Measurements from ENCODE around the gene LHX5.

The LHX5 gene

DNA sequence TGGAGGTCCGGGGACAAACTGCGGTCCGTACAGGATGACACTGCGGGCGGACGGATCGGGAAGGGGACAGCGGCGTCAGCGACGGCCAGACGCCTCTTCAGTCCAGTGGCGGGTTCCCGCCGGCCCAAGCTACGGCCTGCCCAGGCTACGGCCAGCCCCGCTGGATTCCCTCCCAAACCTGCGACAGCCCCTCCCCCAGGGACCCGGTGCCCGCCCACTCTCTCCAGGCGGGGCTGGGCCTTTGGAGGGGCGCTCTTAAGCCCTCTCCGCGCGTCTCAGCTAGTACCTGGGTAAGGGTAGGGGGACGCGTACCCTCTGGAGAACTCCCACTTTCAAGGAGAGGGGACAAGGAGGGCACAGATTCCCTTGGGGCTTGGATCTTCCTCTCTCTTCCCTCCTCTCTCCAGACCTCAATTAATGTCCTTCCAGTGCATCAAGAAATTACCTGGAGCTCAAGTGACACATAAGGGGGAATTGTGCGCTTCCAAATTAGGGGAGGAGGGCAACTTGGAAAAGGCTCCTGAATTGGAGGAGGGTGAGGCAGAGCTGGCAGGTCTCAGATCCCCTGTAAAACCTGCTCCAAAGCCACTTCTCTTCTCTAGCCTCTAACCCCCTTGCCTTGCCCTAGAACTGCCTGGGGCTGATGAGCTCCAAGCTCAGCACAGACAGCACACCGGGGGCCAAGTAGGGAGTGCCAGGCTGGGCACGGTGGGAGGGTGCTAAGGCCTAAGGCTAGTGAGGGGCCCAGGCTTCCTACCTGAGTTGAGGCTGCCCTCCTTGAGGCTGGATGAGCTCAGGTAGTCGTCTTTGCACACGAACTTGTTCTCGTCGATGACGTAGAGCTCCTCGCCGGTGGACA, 3.1 kb downstream of the LHX5 start:
- no peak overlapping the region for H3K4me3 ChIP-seq (ENCODE audit: low read length)
- no peaks in the 10 kb centered on the region for H3K36me3 ChIP-seq (ENCODE audit: control insufficient read depth, insufficient read depth, low read length)
- no peak overlapping the region for H3K9ac ChIP-seq (ENCODE audit: low read length)
- H3K9me3 ChIP-seq (ENCODE audit: control insufficient read depth, low read length), result no peaks in the 10 kb centered on the region
- H3K27me3 ChIP-seq (ENCODE audit: control insufficient read depth, insufficient read depth, low read length), result peaks cover 100% of the 10 kb centered on the region
- peaks cover 6% of the 10 kb centered on the region for H3K4me1 ChIP-seq (ENCODE audit: control insufficient read depth, insufficient read depth, low read length)

DNA sequence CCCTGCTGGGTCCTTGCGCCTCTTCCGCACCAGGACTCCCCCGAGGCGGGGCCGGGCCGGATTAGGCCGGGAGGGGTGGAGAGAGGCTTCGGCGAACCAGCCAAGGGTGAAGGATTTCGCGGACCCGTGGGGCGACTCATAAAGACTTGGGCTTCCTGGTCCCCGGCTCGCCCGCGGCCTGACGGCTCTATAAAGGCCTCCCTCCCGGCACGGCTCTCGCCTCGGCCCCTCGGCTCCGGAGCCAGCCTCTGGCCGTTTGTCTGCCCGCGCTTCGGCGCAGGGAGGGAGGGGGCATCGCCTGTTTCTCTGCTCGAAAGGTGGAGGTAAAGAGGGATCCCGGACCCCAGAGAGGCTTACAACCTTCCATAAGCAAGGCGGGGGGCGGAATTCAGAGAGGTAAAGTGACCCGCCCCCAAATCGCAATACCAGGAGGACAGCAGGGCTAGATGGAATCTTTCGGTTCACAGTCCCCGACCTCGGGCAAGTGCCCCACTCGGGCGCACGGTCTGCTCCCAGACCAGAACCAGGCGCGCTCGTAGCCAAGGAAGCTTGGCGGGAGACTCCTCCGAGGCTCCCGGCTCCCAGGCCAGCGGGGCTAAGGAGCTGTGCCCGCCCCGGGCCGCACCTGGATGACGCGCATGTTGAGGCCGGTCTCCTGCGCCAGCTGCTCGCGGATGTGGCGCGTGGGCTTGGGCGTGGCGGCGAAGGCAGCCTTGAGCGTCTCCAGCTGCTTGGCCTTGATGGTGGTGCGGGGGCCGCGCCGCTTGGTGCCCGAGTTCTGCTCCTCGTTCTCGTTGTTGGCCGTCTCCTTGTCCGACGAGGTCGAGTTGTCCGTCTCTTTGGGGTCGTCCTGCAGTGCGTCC, 3.9 kb downstream of the LHX5 start:
- Histone ChIP-seq H3K9ac (ENCODE audit: low read length) (no peak overlapping the region), H3K4me3 (ENCODE audit: low read length) (no peak overlapping the region), H3K9me3 (ENCODE audit: control insufficient read depth, low read length) (no peaks in the 10 kb centered on the region), H3K27me3 (ENCODE audit: control insufficient read depth, insufficient read depth, low read length) (peaks cover 100% of the 10 kb centered on the region), H3K36me3 (ENCODE audit: control insufficient read depth, insufficient read depth, low read length) (no peaks in the 10 kb centered on the region), H3K4me1 (ENCODE audit: control insufficient read depth, insufficient read depth, low read length) (peaks cover 8% of the 10 kb centered on the region)

DNA sequence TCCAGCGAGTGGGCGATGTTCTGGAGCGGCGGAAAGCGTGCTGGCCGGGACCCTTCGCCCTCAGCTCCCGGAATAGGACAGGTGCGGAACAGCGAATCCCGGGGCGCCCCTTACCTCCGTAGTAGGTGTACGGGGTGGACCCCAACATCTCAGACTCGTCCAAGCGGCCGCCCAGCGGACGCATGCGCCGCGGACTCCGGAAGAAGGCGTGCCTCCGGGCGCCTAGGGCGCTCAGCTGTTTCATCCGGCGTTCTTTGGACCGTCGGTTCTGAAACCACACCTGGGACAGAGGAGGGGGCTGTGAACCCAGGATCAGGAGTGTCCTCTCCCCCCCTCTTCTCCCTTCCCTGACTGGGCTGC, 4.5 kb downstream of the LHX5 start:
- Histone ChIP-seq H3K9me3 (ENCODE audit: control insufficient read depth, low read length) (no peaks in the 10 kb centered on the region), H3K36me3 (ENCODE audit: control insufficient read depth, insufficient read depth, low read length) (no peaks in the 10 kb centered on the region), H3K9ac (ENCODE audit: low read length) (no peak overlapping the region), H3K4me3 (ENCODE audit: low read length) (no peak overlapping the region), H3K27me3 (ENCODE audit: control insufficient read depth, insufficient read depth, low read length) (peaks cover 99% of the 10 kb centered on the region), H3K4me1 (ENCODE audit: control insufficient read depth, insufficient read depth, low read length) (peaks cover 13% of the 10 kb centered on the region)

DNA sequence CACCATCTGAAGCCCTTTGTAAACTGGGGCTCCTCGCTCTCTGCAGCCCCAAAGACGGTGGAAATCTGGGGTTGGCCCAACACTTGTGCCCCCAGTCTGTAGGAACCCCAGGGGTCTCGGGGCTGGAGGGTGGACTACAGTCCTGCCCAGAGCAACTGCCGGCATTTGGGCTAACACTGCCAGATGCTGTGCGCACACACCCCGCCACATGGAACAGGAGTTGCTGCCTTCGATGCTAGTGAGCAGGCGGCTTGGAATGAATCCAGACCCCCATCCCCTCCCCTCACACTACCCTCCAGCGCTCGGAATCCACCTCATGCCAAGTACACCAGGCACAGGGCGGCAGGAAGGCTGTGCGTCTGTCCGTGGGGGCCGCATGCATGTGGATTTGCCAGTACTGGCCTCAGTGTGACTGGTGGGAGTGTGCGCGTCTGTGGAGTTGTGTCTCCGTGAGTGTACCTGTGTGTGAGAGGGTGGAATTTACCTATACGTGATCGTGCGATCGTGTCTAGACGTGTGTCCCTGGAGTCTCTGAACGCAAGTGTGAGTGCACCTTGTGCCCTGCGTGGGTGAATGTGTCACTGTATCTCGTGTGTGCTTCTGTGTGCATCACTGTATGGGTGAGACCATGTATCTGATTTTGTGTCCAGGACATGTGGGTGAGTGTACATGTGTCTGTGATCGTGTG, 5.1 kb downstream of the LHX5 start:
- Histone ChIP-seq H3K27me3 (ENCODE audit: control insufficient read depth, insufficient read depth, low read length) (peaks cover 95% of the 10 kb centered on the region), H3K36me3 (ENCODE audit: control insufficient read depth, insufficient read depth, low read length) (no peaks in the 10 kb centered on the region), H3K9ac (ENCODE audit: low read length) (no peak overlapping the region), H3K9me3 (ENCODE audit: control insufficient read depth, low read length) (no peaks in the 10 kb centered on the region), H3K4me3 (ENCODE audit: low read length) (no peak overlapping the region), H3K4me1 (ENCODE audit: control insufficient read depth, insufficient read depth, low read length) (peaks cover 13% of the 10 kb centered on the region)

DNA sequence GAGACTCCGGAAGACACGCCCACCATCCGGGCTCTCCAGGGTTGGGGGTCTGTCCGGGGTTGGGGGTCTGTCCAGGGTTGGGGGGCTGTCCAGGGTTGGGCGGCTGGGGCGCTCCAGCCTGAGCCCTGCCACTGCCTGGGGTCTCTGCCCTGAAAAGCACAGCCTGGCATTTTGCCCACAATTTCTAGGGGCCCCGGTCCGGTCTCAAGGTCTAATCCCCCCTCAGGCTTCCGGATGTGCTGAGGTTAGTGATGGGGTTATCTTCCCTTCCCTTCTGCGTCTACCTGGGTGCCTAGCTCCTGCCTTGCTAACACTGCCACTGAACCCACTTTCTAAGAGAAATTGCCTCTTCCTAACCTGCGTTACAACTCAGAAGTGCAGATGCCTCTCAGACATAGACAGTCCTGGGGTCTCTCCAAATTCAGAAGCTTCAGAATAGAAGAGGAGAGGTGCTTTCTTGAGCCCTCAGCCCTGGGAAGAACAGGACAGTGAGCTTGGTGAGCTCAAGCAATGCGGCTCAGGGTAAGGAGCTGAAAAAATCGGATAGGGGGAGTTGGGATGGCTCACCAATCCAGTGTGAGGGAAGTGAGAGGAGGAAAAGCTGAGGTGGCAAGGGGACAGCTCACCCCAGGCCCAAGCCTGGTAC, 5.7 kb downstream of the LHX5 start:
- Histone ChIP-seq H3K4me1 (ENCODE audit: control insufficient read depth, insufficient read depth, low read length) (peaks cover 13% of the 10 kb centered on the region), H3K9ac (ENCODE audit: low read length) (no peak overlapping the region), H3K9me3 (ENCODE audit: control insufficient read depth, low read length) (no peaks in the 10 kb centered on the region), H3K27me3 (ENCODE audit: control insufficient read depth, insufficient read depth, low read length) (peaks cover 92% of the 10 kb centered on the region), H3K36me3 (ENCODE audit: control insufficient read depth, insufficient read depth, low read length) (no peaks in the 10 kb centered on the region), H3K4me3 (ENCODE audit: low read length) (no peak overlapping the region)

DNA sequence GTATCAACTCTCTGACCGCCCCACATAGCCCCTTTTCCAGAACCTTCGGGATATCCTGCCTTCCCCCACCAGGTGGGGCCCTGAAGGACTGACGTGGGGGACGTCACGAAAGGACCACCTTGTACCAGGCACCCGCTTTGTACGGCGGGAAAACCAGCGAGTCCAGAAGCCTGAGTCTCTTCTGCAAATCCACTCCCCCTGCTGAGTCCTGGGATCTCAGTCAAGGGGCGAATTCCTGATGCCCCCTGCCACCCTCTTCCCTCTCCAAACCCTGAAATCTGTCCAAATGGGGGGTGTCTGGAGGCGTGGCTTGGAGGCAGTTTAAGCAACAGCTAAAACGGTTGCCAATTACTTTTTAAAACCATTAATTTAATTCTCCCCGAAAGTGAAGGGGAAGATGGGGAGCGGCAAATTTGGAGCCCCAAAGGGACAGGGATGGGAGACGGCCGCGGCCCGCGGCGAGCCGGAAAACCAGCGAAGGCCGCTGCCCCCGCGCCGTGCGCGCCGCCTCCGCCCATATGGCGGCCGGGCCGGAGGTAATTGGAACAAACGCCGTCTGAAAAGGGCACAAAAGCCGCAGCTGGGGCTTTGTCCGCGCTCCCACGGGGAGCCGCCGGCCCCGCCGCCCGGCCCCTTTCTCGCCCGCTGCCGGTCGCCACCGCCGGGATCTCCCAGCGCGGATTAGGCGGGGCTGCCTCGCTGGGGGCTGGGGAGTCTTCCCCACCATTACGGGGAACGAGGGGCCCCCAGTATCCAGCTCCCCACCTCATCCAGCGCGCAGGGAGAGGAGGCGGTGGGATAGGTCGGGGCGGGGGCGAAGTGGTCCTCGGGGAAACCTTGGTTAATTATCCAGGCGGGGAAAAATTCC, 6.6 kb downstream of the LHX5 start:
- Histone ChIP-seq H3K4me3 (ENCODE audit: low read length) (no peak overlapping the region), H3K9me3 (ENCODE audit: control insufficient read depth, low read length) (no peaks in the 10 kb centered on the region), H3K4me1 (ENCODE audit: control insufficient read depth, insufficient read depth, low read length) (peaks cover 13% of the 10 kb centered on the region), H3K36me3 (ENCODE audit: control insufficient read depth, insufficient read depth, low read length) (no peaks in the 10 kb centered on the region), H3K9ac (ENCODE audit: low read length) (no peak overlapping the region), H3K27me3 (ENCODE audit: control insufficient read depth, insufficient read depth, low read length) (peaks cover 85% of the 10 kb centered on the region)

DNA sequence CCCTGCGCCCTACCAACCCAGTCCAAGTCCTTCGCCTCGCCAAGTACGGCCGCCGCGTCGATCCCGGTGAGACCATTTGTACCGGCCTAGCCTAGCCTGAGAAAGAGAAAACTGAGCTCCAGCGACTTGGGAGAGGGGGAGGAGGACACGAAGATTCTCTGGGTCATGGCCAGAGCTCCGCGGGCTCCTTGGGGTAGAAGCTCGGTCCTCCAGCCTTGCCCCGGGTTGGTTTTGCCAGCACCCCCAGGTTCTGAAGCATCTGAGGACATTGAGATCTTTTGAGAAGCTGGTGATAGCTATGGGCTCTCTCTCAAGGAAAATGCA, 7.3 kb downstream of the LHX5 start:
- Histone ChIP-seq H3K4me1 (ENCODE audit: control insufficient read depth, insufficient read depth, low read length) (peaks cover 13% of the 10 kb centered on the region), H3K36me3 (ENCODE audit: control insufficient read depth, insufficient read depth, low read length) (no peaks in the 10 kb centered on the region), H3K4me3 (ENCODE audit: low read length) (no peak overlapping the region), H3K9me3 (ENCODE audit: control insufficient read depth, low read length) (no peaks in the 10 kb centered on the region), H3K27me3 (ENCODE audit: control insufficient read depth, insufficient read depth, low read length) (peaks cover 83% of the 10 kb centered on the region), H3K9ac (ENCODE audit: low read length) (no peak overlapping the region)

DNA sequence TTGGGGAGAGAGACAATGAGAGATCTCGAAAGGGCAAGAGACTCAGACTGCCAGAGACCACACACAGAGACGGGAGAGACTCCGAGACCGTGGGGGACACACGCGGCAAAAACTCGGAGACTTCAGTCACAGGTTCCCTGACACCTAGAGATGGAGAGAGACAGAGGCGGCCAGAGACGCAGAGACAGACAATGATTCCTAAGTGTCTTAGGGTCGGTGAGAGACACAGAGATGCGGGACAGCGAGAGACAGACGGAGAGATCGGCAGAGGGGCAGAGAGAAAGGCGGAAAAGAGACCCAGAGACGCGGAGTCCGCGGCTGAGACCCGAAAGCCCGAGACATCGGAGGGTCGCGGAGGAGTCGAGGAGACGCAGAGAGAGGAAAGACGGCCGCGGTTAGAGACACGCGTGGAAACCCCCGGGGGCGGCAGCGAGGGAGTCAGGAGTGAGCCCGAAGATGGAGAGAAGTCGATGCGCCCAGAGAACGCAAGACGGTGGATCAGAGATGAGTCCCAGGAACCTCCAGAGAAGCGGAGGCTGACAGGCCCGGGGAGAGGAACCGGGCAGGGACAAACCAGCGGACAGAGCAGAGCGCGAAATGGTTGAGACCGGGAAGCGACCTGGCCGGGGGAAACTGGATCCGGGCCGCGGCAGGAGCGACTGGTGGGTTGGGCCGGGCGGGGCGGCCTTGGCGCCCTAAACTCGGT, 7.8 kb downstream of the LHX5 start:
- Histone ChIP-seq H3K9ac (ENCODE audit: low read length) (no peak overlapping the region), H3K9me3 (ENCODE audit: control insufficient read depth, low read length) (no peaks in the 10 kb centered on the region), H3K36me3 (ENCODE audit: control insufficient read depth, insufficient read depth, low read length) (no peaks in the 10 kb centered on the region), H3K4me1 (ENCODE audit: control insufficient read depth, insufficient read depth, low read length) (peaks cover 13% of the 10 kb centered on the region), H3K27me3 (ENCODE audit: control insufficient read depth, insufficient read depth, low read length) (peaks cover 78% of the 10 kb centered on the region), H3K4me3 (ENCODE audit: low read length) (no peak overlapping the region)

GRCh38 chr12:113462998-113463745, 8.5 kb downstream of the LHX5 start:
- Histone ChIP-seq H3K4me1 (ENCODE audit: control insufficient read depth, insufficient read depth, low read length) (peaks cover 13% of the 10 kb centered on the region), H3K27me3 (ENCODE audit: control insufficient read depth, insufficient read depth, low read length) (peaks cover 71% of the 10 kb centered on the region), H3K4me3 (ENCODE audit: low read length) (no peak overlapping the region), H3K36me3 (ENCODE audit: control insufficient read depth, insufficient read depth, low read length) (no peaks in the 10 kb centered on the region), H3K9me3 (ENCODE audit: control insufficient read depth, low read length) (no peaks in the 10 kb centered on the region), H3K9ac (ENCODE audit: low read length) (no peak overlapping the region)

GRCh38 chr12:113462117-113462774, 9.4 kb downstream of the LHX5 start:
- peaks cover 62% of the 10 kb centered on the region for H3K27me3 ChIP-seq (ENCODE audit: control insufficient read depth, insufficient read depth, low read length)

More at GRCh38 chr12:113462117-113462774, 9.4 kb downstream of the LHX5 start:
- H3K36me3 ChIP-seq (ENCODE audit: control insufficient read depth, insufficient read depth, low read length), result no peaks in the 10 kb centered on the region
- H3K9me3 ChIP-seq (ENCODE audit: control insufficient read depth, low read length), result no peaks in the 10 kb centered on the region
- no peak overlapping the region for H3K9ac ChIP-seq (ENCODE audit: low read length)
- H3K4me1 ChIP-seq (ENCODE audit: control insufficient read depth, insufficient read depth, low read length), result peaks cover 13% of the 10 kb centered on the region
- no peak overlapping the region for H3K4me3 ChIP-seq (ENCODE audit: low read length)

Measured in mucosa of stomach (tissue), 1 donor.